H1 (cell line): ENCODE data around the gene RBM8A. TPM values are rescaled to one million over a fixed set of nuclear protein-coding genes. Genes with fewer than 3 reads are reported as not detected.

Source experiments
- EGR1 ChIP-seq: IDR thresholded peaks from 2 replicates; pipeline ENCODE4 v1.6.1; 2011; ENCODE audit warnings: low read depth, low read length, borderline replicate concordance
- KDM1A ChIP-seq: fragments of 200-600, 300-600 bp; sonication (generic); IDR thresholded peaks from 2 replicates; pipeline ENCODE4 v1.7.1; 2016; ENCODE audit warnings: mild to moderate bottlenecking, low read length, borderline replicate concordance
- polyA plus RNA-seq, 7 experiments: library from polyadenylated mRNA; depleted of rRNA in 3 of 7; stranded (reverse) in 5 of 7; unstranded in 2 of 7; fragments of >200 nt in 5 of 7; fragments of 200-250 nt in 2 of 7; gene quantifications; 1 replicate in 5 of 7; 2 replicates in 1 of 7; 4 replicates in 1 of 7; pipeline versions ENCODE4 v1.2.1 to v1.2.3, GENCODE V29; 2011 to 2013; ENCODE audit warnings: missing spikeins in 2 of 7, mixed read lengths in 2 of 7
- total RNA-seq: library from RNA; stranded (reverse); fragmentation: NEBNext Ultra II Directional; extraction: Animal tissue kit (Norgen Biotek cat#: 25700); gene quantifications from 2 replicates; pipeline ENCODE4 v1.2.1, GENCODE V29; 2021

The RBM8A gene
- total and polyA plus RNA-seq, 2 of the 8 experiments (the other 6 are each of a cell fraction or from before 2014, with no cell fraction given), result 125 to 216 TPM

GRCh38 chr1:145974721-145975120 lies 47.4 kb upstream of the RBM8A start (continued):
- TF ChIP-seq EGR1 (no peak), KDM1A (no peak)
